ENCODE measurements around the gene PRKAR2A.

GRCh38 chr3:48708481-48708889 lies 139.2 kb downstream of the PRKAR2A start:
- TF ChIP-seq EZH2phosphoT487 (IDR thresholded peaks at IDR 0.05; ENCODE audit: borderline replicate concordance) = no peak
- TF ChIP-seq, protein P1, sequence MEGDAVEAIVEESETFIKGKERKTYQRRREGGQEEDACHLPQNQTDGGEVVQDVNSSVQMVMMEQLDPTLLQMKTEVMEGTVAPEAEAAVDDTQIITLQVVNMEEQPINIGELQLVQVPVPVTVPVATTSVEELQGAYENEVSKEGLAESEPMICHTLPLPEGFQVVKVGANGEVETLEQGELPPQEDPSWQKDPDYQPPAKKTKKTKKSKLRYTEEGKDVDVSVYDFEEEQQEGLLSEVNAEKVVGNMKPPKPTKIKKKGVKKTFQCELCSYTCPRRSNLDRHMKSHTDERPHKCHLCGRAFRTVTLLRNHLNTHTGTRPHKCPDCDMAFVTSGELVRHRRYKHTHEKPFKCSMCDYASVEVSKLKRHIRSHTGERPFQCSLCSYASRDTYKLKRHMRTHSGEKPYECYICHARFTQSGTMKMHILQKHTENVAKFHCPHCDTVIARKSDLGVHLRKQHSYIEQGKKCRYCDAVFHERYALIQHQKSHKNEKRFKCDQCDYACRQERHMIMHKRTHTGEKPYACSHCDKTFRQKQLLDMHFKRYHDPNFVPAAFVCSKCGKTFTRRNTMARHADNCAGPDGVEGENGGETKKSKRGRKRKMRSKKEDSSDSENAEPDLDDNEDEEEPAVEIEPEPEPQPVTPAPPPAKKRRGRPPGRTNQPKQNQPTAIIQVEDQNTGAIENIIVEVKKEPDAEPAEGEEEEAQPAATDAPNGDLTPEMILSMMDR (conservative IDR thresholded peaks at IDR 0.05; ENCODE audit: low read length) = no peak
